Neural cell (in vitro differentiated cells): ENCODE data around the gene NFIX. TPM values are rescaled to one million over a fixed set of nuclear protein-coding genes. Genes with fewer than 3 reads are reported as not detected.

Source experiments
- H2AFZ ChIP-seq: fragments of 200-600, 300-800 bp; sonication (generic), shearing (Covaris generic); 2 replicates; pipeline ENCODE4 v1.6.0; 2014; ENCODE audit warnings: low read depth, mild to moderate bottlenecking, antibody characterized with exemption, low read length, moderate library complexity
- H3F3A ChIP-seq: fragments of 200-600 bp; shearing (Covaris generic); 2 replicates; pipeline ENCODE4 v1.6.1; 2016; ENCODE audit warnings: mild to moderate bottlenecking, moderate library complexity, mixed read lengths, antibody characterized with exemption, low read length; ENCODE audit not compliant: insufficient read depth, poor library complexity, severe bottlenecking
- H3K27ac ChIP-seq: fragments of 200-600, 300-800 bp; sonication (generic), shearing (Covaris generic); 2 replicates; pipeline ENCODE4 v1.5.1; 2014; ENCODE audit warnings: mild to moderate bottlenecking, low read length, moderate library complexity
- H3K27me3 ChIP-seq: fragments of 300-800, 200-600 bp; sonication (generic), shearing (Covaris generic); 2 replicates; pipeline ENCODE4 v1.6.0; 2014; ENCODE audit warnings: mild to moderate bottlenecking, low read depth, low read length, moderate library complexity; ENCODE audit not compliant: insufficient read depth
- H3K36me3 ChIP-seq: fragments of 300-800, 200-600 bp; sonication (generic), shearing (Covaris generic); 2 replicates; pipeline ENCODE4 v1.5.1; 2014; ENCODE audit warnings: mild to moderate bottlenecking, antibody characterized with exemption, low read length, moderate library complexity; ENCODE audit not compliant: insufficient read depth
- H3K4me2 ChIP-seq: fragments of 300-800, 200-600 bp; sonication (generic), shearing (Covaris generic); 2 replicates; pipeline ENCODE4 v1.6.0; 2014; ENCODE audit warnings: mild to moderate bottlenecking, low read length
- H3K4me3 ChIP-seq: fragments of 300-800, 200-600 bp; sonication (generic), shearing (Covaris generic); 2 replicates; pipeline ENCODE4 v1.5.1; 2014; ENCODE audit warnings: mild to moderate bottlenecking, low read length, moderate library complexity
- H3K79me2 ChIP-seq: fragments of 200-600 bp; shearing (Covaris generic); replicated peaks from 2 replicates; pipeline ENCODE4 v1.6.0; 2014; ENCODE audit warnings: mild to moderate bottlenecking, low read length, moderate library complexity; ENCODE audit not compliant: insufficient read depth
- H3K9ac ChIP-seq: fragments of 300-800, 200-600 bp; sonication (generic), shearing (Covaris generic); 2 replicates; pipeline ENCODE4 v1.6.1; 2016; ENCODE audit warnings: mild to moderate bottlenecking, low read length, mixed read lengths
- H3K9me2 ChIP-seq: fragments of 200-600 bp; shearing (Covaris generic); 2 replicates; pipeline ENCODE4 v1.6.1; 2016; ENCODE audit warnings: mild to moderate bottlenecking, low read length, mixed read lengths; ENCODE audit not compliant: insufficient read depth
- H3K9me3 ChIP-seq: fragments of 200-600, 300-800 bp; sonication (generic), shearing (Covaris generic); 2 replicates; pipeline ENCODE4 v1.6.1; 2016; ENCODE audit warnings: mild to moderate bottlenecking, mixed run types, low read length, moderate library complexity, mixed read lengths
- H4K20me1 ChIP-seq: fragments of 200-600 bp; shearing (Covaris generic); 2 replicates; pipeline ENCODE4 v1.6.1; 2016; ENCODE audit warnings: mild to moderate bottlenecking, mixed run types; ENCODE audit not compliant: insufficient read depth
- CTCF ChIP-seq: fragments of 450-650 bp; IDR thresholded peaks from 2 replicates; pipeline ENCODE4 v1.5.1; 2014; ENCODE audit warnings: antibody characterized with exemption, mild to moderate bottlenecking, moderate library complexity; ENCODE audit not compliant: poor library complexity, severe bottlenecking
- EP300 ChIP-seq: fragments of 450-650 bp; conservative IDR thresholded peaks from 2 replicates; pipeline ENCODE4 v1.6.1; 2014; ENCODE audit warnings: antibody characterized with exemption, mild to moderate bottlenecking, moderate library complexity; ENCODE audit not compliant: poor library complexity, severe bottlenecking
- EZH2 ChIP-seq: fragments of 200-600, 300-800 bp; shearing (Covaris generic), sonication (generic); IDR thresholded peaks from 2 replicates; pipeline ENCODE4 v1.6.1; 2014; ENCODE audit warnings: antibody characterized with exemption, low read length, borderline replicate concordance, mild to moderate bottlenecking; ENCODE audit not compliant: insufficient read depth, poor library complexity, severe bottlenecking
- MXI1 ChIP-seq: fragments of 450-650 bp; conservative IDR thresholded peaks from 2 replicates; pipeline ENCODE4 v1.6.1; 2014; ENCODE audit warnings: antibody characterized with exemption, mild to moderate bottlenecking; ENCODE audit not compliant: poor library complexity, severe bottlenecking
- POLR2AphosphoS5 ChIP-seq: IDR thresholded peaks from 2 replicates; pipeline ENCODE4 v1.6.1; 2012
- RAD21 ChIP-seq: fragments of 450-650 bp; conservative IDR thresholded peaks from 2 replicates; pipeline ENCODE4 v1.6.1; 2014; ENCODE audit warnings: antibody characterized with exemption, mild to moderate bottlenecking, moderate library complexity
- REST ChIP-seq: IDR thresholded peaks from 2 replicates; pipeline ENCODE4 v1.6.1; 2012; ENCODE audit warnings: borderline replicate concordance
- SMC3 ChIP-seq: fragments of 450-650 bp; conservative IDR thresholded peaks from 2 replicates; pipeline ENCODE4 v1.6.1; 2014; ENCODE audit warnings: antibody characterized with exemption, mild to moderate bottlenecking, moderate library complexity; ENCODE audit not compliant: poor library complexity
- TAF1 ChIP-seq: IDR thresholded peaks from 2 replicates; pipeline ENCODE4 v1.6.1; 2012; ENCODE audit warnings: low read depth
- polyA plus RNA-seq: library from polyadenylated mRNA; depleted of rRNA; stranded (reverse); fragments of >200 nt; gene quantifications from 2 replicates; pipeline ENCODE4 v1.2.3, GENCODE V29; 2014

The NFIX gene
- polyA plus RNA-seq, 1 donor from 2014 or later, result not detected

- Histone ChIP-seq H3K9me3 (no peaks in the 10 kb centered on the region), H3K9me2 (no peaks in the 10 kb centered on the region), H3K4me3 (no peak overlapping the region), H3K27me3 (peaks cover 81% of the 10 kb centered on the region), H4K20me1 (no peaks in the 10 kb centered on the region), H3K36me3 (no peaks in the 10 kb centered on the region), H3K4me2 (no peak overlapping the region), H3K79me2 (no peaks in the 10 kb centered on the region), H3K9ac (no peak overlapping the region), H3F3A (no peaks in the 10 kb centered on the region), H2AFZ (no peak overlapping the region), H3K27ac (no peak overlapping the region)
- TF ChIP-seq EZH2 (no peak), TAF1 (no peak), SMC3 (no peak), REST (no peak), CTCF (no peak), RAD21 (no peak), POLR2AphosphoS5 (no peak), EP300 (no peak), MXI1 (no peak)
These were observed 52.1 kb downstream of the NFIX start for GRCh38 chr19:13047374-13047773.

- H3K79me2 ChIP-seq, result no peaks in the 10 kb centered on the region
- TF ChIP-seq SMC3 (no peak), TAF1 (no peak), POLR2AphosphoS5 (no peak), EZH2 (no peak), CTCF (no peak), EP300 (no peak), MXI1 (no peak), RAD21 (no peak), REST (no peak)
- no peaks in the 10 kb centered on the region for H4K20me1 ChIP-seq
- H2AFZ ChIP-seq, result no peak overlapping the region
- no peaks in the 10 kb centered on the region for H3F3A ChIP-seq
- no peak overlapping the region for H3K4me3 ChIP-seq
- H3K27me3 ChIP-seq, result peaks cover 83% of the 10 kb centered on the region
- H3K9me2 ChIP-seq, result no peaks in the 10 kb centered on the region
- H3K36me3 ChIP-seq, result no peaks in the 10 kb centered on the region
- H3K9me3 ChIP-seq, result no peaks in the 10 kb centered on the region
- no peak overlapping the region for H3K4me2 ChIP-seq
- H3K9ac ChIP-seq, result no peak overlapping the region
- H3K27ac ChIP-seq, result no peak overlapping the region
These were observed 55.0 kb downstream of the NFIX start for GRCh38 chr19:13050274-13050673.
